Karpas-422 (cell line): Measurements from ENCODE around the gene DTNB. TPM values are rescaled to one million over a fixed set of nuclear protein-coding genes. Genes with fewer than 3 reads are reported as not detected.

Experiments used
- DNase-seq: peaks from one replicate; pipeline ENCODE4 v3.0.0-alpha.2; 2015
- H2AFZ ChIP-seq: fragments of 200-600 bp; sonication (generic); 2 replicates; pipeline ENCODE4 v1.6.1; 2014; ENCODE audit warnings: antibody characterized with exemption, low read length, mixed read lengths
- H3K27ac ChIP-seq: fragments of 200-600 bp; sonication (generic); 2 replicates; pipeline ENCODE4 v1.5.1; 2014; ENCODE audit warnings: mild to moderate bottlenecking, low read length, moderate library complexity
- H3K27me3 ChIP-seq: fragments of 200-600 bp; sonication (generic); 2 replicates; pipeline ENCODE4 v1.6.1; 2014; ENCODE audit warnings: low read length, mixed read lengths
- H3K36me3 ChIP-seq: fragments of 200-600 bp; sonication (generic); 2 replicates; pipeline ENCODE4 v1.6.1; 2014; ENCODE audit warnings: low read length, mixed read lengths; ENCODE audit not compliant: insufficient read depth
- H3K4me1 ChIP-seq: fragments of 200-600 bp; sonication (generic); 2 replicates; pipeline ENCODE4 v1.6.1; 2014; ENCODE audit warnings: mild to moderate bottlenecking, low read length, mixed read lengths
- H3K4me2 ChIP-seq: fragments of 200-600 bp; sonication (generic); 2 replicates; pipeline ENCODE4 v1.6.1; 2014; ENCODE audit warnings: low read length, low read depth, mild to moderate bottlenecking; ENCODE audit not compliant: poor library complexity, severe bottlenecking
- H3K4me3 ChIP-seq: fragments of 200-600 bp; sonication (generic); 2 replicates; pipeline ENCODE4 v1.5.1; 2014; ENCODE audit warnings: mild to moderate bottlenecking, antibody characterized with exemption, low read length, mixed read lengths
- H3K79me2 ChIP-seq: fragments of 200-600 bp; sonication (generic); 2 replicates; pipeline ENCODE4 v1.6.1; 2014; ENCODE audit warnings: mild to moderate bottlenecking, low read length, mixed read lengths
- H3K9ac ChIP-seq: fragments of 200-600 bp; sonication (generic); 2 replicates; pipeline ENCODE4 v1.6.0; 2014; ENCODE audit warnings: low read length
- H3K9me2 ChIP-seq: fragments of 200-600 bp; sonication (generic), shearing (Covaris generic); replicated peaks from 2 replicates; pipeline ENCODE4 v1.6.0; 2014; ENCODE audit warnings: mild to moderate bottlenecking, low read length, moderate library complexity; ENCODE audit not compliant: insufficient read depth
- H3K9me3 ChIP-seq: fragments of 300-700, 200-600 bp; sonication (generic); 2 replicates; pipeline ENCODE4 v1.6.1; 2014; ENCODE audit warnings: low read length, mixed read lengths
- H4K20me1 ChIP-seq: fragments of 200-600 bp; sonication (generic); 2 replicates; pipeline ENCODE4 v1.6.1; 2014; ENCODE audit warnings: mild to moderate bottlenecking, antibody characterized with exemption, low read length, low read depth; ENCODE audit not compliant: insufficient read depth
- total RNA-seq: library from RNA; depleted of rRNA; stranded (reverse); fragments of >200 nt; shearing (Covaris generic); gene quantifications from 2 replicates; pipeline ENCODE4 v1.2.3, GENCODE V29; 2014; ENCODE audit warnings: low replicate concordance

DTNB gene
- total RNA-seq, 1 experiment from 2014 or later, result 9.1 TPM

DNA sequence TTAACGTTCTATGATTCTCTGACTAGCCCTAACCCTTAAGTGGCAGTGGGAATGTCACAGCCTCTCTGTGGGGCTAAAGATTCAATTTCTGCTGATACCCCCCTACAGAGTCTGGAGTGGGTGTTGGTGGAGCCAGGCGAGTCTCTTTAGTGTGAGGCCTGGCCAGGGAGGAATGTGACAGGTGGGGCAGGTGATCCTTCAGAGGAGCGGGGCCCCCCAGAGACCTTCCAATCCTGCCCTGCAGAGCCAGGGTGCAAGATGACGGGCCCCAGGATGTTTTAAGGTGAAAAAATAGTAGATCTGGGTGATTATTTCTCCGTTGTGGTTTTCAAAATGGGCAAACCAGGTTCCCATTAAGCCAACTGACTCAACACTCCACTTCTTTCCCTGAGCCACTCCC lies 303.5 kb downstream of the DTNB start:
- H3K27ac ChIP-seq, result no peak overlapping the region
- H4K20me1 ChIP-seq, result no peaks in the 10 kb centered on the region
- no peaks in the 10 kb centered on the region for H3K27me3 ChIP-seq
- H3K4me3 ChIP-seq, result no peak overlapping the region
- H2AFZ ChIP-seq, result no peak overlapping the region
- no peaks in the 10 kb centered on the region for H3K9me3 ChIP-seq
- H3K4me1 ChIP-seq, result no peaks in the 10 kb centered on the region
- no peaks in the 10 kb centered on the region for H3K36me3 ChIP-seq
- H3K4me2 ChIP-seq, result no peak overlapping the region
- H3K9ac ChIP-seq, result no peak overlapping the region
- no peaks in the 10 kb centered on the region for H3K79me2 ChIP-seq
- DNase-seq, result no peak
- H3K9me2 ChIP-seq, result no peaks in the 10 kb centered on the region

DNA sequence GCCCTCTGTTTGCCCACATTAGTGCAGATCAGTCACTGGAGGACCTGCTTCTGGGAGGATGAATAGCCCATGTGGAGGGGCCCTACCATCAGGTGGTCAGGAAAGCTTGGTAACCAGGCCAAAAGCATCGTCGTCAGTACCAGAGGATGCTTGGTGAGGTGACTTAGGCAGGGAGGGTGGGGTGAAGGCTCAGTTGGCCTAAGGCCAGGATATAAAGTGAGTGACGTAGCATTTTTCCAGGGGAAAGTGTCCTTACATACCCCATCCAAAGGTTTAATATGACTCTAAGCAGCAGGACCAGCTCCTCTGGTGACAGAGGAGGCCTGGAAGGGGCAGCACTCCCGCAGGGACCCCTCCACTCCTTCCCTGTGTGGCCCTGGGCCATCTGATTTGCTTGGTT lies 303.9 kb downstream of the DTNB start:
- Histone ChIP-seq H3K9me3 (no peaks in the 10 kb centered on the region), H3K4me2 (no peak overlapping the region), H2AFZ (no peak overlapping the region), H3K4me1 (no peaks in the 10 kb centered on the region), H4K20me1 (no peaks in the 10 kb centered on the region), H3K27ac (no peak overlapping the region), H3K36me3 (no peaks in the 10 kb centered on the region), H3K4me3 (no peak overlapping the region), H3K9ac (no peak overlapping the region), H3K79me2 (no peaks in the 10 kb centered on the region), H3K9me2 (no peaks in the 10 kb centered on the region), H3K27me3 (no peaks in the 10 kb centered on the region)
- DNase-seq, result no peak

DNA sequence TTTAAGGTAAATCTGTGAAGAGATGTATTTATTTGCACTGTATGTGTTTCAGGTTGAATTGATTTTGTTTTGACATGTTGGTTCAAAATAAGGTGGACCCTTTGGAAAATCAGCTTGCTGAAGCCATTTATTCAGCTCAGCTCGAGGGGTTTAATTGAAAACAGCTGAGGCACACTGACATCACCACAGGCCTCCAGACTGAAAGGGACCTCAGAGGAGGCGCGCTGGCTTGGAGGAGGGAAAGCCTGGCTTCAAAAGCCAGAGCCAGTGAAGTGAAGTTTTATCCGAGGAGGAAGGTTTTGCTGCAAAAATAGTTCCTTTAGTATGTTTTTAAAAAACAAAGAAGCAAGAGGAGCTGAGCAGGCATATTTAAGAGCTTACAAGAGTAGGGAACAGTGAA lies 304.7 kb downstream of the DTNB start:
- Histone ChIP-seq H3K9ac (no peak overlapping the region), H3K4me3 (no peak overlapping the region), H3K4me1 (no peaks in the 10 kb centered on the region), H3K9me3 (no peaks in the 10 kb centered on the region), H4K20me1 (no peaks in the 10 kb centered on the region), H3K9me2 (no peaks in the 10 kb centered on the region), H3K36me3 (no peaks in the 10 kb centered on the region), H3K4me2 (no peak overlapping the region), H3K27me3 (no peaks in the 10 kb centered on the region), H3K27ac (no peak overlapping the region), H2AFZ (no peak overlapping the region), H3K79me2 (no peaks in the 10 kb centered on the region)
- no peak for DNase-seq

DNA sequence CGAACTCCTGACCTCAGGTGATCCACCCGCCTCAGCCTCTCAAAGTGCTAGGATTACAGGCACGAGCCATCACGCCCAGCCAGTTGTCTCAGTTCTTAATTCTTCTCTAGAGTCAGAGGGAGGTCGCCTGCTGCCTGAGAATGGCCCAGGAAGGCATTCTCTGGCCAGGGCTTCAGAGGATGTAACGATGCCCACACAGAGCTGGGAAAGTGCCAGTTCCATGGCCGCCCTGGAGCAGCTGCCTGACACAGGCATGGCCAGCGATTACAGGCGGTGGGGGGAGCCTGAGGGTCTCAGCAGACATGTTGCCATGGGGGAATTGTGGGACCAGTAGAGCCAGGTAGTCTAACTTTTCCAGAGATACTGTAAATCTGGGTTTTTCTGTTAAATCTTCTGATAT lies 306.1 kb downstream of the DTNB start:
- no peaks in the 10 kb centered on the region for H3K79me2 ChIP-seq
- H3K36me3 ChIP-seq, result no peaks in the 10 kb centered on the region
- DNase-seq, result no peak
- H3K4me3 ChIP-seq, result no peak overlapping the region
- no peak overlapping the region for H3K4me2 ChIP-seq
- no peak overlapping the region for H3K27ac ChIP-seq
- no peak overlapping the region for H2AFZ ChIP-seq
- no peak overlapping the region for H3K9ac ChIP-seq
- no peaks in the 10 kb centered on the region for H4K20me1 ChIP-seq
- H3K27me3 ChIP-seq, result no peaks in the 10 kb centered on the region
- peaks cover 7% of the 10 kb centered on the region for H3K4me1 ChIP-seq
- no peaks in the 10 kb centered on the region for H3K9me3 ChIP-seq
- H3K9me2 ChIP-seq, result no peaks in the 10 kb centered on the region

DNA sequence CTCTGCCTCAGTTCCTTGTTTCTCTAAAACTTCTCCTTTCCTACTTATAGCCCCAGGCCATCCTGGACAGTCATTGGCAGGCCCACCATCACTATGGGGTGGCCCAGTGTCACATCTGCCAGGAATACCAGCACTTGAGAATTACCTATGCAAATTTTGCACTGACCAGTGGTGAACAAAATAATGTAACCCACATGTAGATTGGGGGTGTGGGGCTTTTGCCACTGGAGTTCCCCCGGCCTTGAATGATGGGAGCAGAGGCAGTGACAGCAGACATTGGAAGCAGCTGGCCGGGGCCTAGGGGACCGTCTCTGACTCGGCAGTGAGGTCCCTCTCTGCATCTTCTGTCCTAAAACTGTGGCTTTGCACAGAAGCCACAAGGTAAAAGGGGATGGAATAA lies 306.7 kb downstream of the DTNB start:
- no peak overlapping the region for H3K4me3 ChIP-seq
- H3K4me2 ChIP-seq, result no peak overlapping the region
- no peaks in the 10 kb centered on the region for H3K27me3 ChIP-seq
- no peaks in the 10 kb centered on the region for H4K20me1 ChIP-seq
- H3K4me1 ChIP-seq, result peaks cover 12% of the 10 kb centered on the region
- no peaks in the 10 kb centered on the region for H3K36me3 ChIP-seq
- no peaks in the 10 kb centered on the region for H3K9me2 ChIP-seq
- no peaks in the 10 kb centered on the region for H3K79me2 ChIP-seq
- H3K27ac ChIP-seq, result no peak overlapping the region
- no peak overlapping the region for H3K9ac ChIP-seq
- H2AFZ ChIP-seq, result no peak overlapping the region
- no peak for DNase-seq
- no peaks in the 10 kb centered on the region for H3K9me3 ChIP-seq

DNA sequence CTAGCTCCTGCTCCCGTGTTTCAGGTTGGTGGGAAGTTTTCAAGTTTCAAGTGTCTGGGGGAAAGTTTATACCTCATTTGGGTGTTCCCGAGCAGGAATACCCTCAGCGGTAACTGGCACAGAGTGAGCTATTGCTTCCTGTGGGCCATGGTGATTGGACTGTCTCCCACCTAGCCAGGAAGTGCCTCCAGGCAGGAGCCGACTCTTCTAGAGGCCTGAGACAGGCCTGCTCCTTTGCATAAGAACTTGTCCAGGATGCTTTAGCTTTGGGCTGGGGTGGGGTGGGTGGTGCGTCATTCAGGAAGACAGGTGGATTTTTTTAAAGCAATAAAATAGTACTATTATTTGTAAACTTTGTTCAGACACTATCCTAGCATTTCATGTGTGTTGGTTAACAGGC lies 308.1 kb downstream of the DTNB start:
- Histone ChIP-seq H3K9me2 (no peaks in the 10 kb centered on the region), H3K4me1 (peaks cover 14% of the 10 kb centered on the region), H3K27ac (no peak overlapping the region), H3K9me3 (no peaks in the 10 kb centered on the region), H2AFZ (no peak overlapping the region), H3K4me3 (no peak overlapping the region), H4K20me1 (no peaks in the 10 kb centered on the region), H3K9ac (no peak overlapping the region), H3K79me2 (no peaks in the 10 kb centered on the region), H3K27me3 (no peaks in the 10 kb centered on the region), H3K4me2 (no peak overlapping the region), H3K36me3 (no peaks in the 10 kb centered on the region)
- no peak for DNase-seq

DNA sequence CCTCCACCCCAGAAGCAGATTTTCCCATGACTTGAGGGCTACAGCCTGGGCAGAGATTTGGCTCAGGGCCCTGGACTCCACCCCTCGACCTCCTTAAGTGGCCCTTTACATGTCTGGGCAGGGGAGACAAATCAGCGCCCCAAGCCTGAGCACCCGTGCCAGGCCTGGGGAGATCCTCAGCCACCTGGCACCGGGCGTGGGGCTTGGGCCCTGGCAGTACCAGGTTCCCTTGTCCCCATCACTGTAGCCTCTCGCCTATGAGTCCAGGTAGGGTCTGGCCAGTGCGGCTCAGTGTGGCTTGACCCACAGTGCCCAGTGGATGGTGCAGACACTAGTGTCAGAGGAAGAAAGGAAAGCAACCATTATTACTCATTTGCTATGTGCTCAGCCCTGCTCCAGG lies 309.6 kb downstream of the DTNB start:
- no peak overlapping the region for H3K27ac ChIP-seq
- no peak overlapping the region for H3K4me2 ChIP-seq
- H2AFZ ChIP-seq, result no peak overlapping the region
- no peaks in the 10 kb centered on the region for H3K36me3 ChIP-seq
- DNase-seq, result no peak
- no peaks in the 10 kb centered on the region for H3K9me3 ChIP-seq
- no peaks in the 10 kb centered on the region for H3K79me2 ChIP-seq
- H4K20me1 ChIP-seq, result no peaks in the 10 kb centered on the region
- H3K27me3 ChIP-seq, result no peaks in the 10 kb centered on the region
- peaks cover 14% of the 10 kb centered on the region for H3K4me1 ChIP-seq
- no peak overlapping the region for H3K9ac ChIP-seq
- no peaks in the 10 kb centered on the region for H3K9me2 ChIP-seq
- H3K4me3 ChIP-seq, result no peak overlapping the region

DNA sequence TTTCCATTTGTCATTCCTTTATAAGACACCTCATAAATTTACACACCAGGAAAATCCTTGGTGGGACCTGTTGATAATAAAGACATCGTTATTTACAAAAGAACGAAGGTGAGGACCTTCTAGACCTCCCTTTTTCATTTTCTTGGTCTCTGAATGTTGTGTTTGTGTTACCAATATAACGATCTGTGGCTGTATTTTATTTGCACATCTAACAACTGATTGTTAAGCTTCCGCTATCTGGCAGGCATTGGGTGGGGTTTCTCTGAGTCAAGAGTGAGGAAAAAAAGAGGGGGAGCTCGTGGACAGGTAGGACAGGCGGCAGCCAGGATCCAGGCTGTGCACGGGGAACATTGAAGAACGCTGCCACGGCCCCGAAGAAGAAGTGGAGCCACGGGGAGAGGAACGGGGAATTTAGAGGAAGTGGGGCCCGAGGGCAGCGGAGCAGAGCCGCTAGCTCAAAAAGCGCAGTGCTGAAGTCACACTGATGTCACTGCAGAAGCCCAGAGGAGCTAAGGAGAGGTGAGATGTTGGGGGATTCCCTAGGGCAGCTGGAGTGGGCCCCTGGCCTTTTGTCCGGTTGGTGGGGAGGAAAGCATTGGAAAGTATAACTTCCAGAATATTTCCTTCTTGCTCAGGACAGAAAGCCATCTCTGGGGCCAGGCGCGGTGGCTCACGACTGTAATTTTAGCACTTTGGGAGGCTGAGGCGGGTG lies 310.8 kb downstream of the DTNB start:
- peak overlapping the region; percentile 76 for H3K4me2 ChIP-seq
- peak overlapping the region; percentile 49 for H3K9ac ChIP-seq
- no peaks in the 10 kb centered on the region for H3K9me3 ChIP-seq
- peaks cover 14% of the 10 kb centered on the region for H3K4me1 ChIP-seq
- H2AFZ ChIP-seq, result peak overlapping the region; percentile 81
- no peaks in the 10 kb centered on the region for H3K79me2 ChIP-seq
- H3K36me3 ChIP-seq, result no peaks in the 10 kb centered on the region
- H4K20me1 ChIP-seq, result no peaks in the 10 kb centered on the region
- peak; percentile 88 for DNase-seq
- H3K4me3 ChIP-seq, result peak overlapping the region; percentile 60
- H3K9me2 ChIP-seq, result no peaks in the 10 kb centered on the region
- no peaks in the 10 kb centered on the region for H3K27me3 ChIP-seq
- no peak overlapping the region; the same call in 1 of the 2 replicates for H3K27ac ChIP-seq
